Cortex of kidney (tissue), 1 donor: Measurements from ENCODE around the gene ETF1.
"Not testable (repeated sequence)": the region's sequence is repeated elsewhere in the genome, so short reads cannot be mapped to it uniquely, and the experiment has no call there.

Experiments
- DNase-seq: peaks from one replicate; lab custom pipeline; 2025; lab: John Stamatoyannopoulos, UW

ETF1 gene

GRCh38 chr5:138490648-138491283 lies 52.3 kb downstream of the ETF1 start:
- DNase-seq, result no peak

DNA sequence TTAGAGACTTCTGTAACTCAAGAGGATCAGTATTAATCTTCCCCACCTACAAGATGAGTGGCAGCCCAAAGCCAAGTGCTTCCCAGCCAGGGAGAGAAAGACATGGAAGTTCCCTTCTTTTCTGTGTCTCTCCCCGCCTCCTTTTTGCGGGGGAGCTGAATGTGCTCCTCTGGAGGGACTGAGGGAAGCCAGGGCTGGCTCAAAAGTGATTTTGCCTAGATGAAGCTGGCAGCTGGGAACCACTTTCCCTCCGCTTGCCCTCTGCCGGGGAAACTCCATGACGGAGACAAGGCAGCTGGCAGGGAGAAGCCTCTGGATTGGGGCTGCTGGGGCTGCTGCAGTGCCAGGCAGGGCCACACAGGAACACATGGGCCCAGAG lies 53.4 kb downstream of the ETF1 start:
- no peak for DNase-seq

DNA sequence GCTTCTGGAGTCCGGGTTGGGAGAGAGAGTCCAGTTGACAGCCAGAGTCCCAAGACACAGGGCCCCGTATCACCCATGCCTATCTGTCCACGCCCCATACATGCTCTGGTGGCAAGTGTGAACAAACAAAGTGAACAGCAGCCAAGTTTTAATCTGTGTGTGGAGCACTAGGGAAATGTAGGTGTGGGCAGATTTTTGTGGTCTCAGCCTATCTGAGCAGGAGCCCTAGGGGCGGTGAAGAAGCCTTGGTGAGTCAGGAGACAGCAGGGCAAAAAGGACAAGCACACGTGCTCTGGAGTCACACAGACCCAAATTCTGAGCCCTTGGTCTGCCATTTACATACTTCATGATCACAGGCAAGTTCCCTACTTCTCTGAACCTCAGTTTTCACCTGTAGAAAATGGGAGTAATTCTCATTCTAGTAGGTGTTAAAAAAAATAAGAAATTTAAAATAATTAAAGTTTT lies 54.5 kb downstream of the ETF1 start:
- no peak for DNase-seq

DNA sequence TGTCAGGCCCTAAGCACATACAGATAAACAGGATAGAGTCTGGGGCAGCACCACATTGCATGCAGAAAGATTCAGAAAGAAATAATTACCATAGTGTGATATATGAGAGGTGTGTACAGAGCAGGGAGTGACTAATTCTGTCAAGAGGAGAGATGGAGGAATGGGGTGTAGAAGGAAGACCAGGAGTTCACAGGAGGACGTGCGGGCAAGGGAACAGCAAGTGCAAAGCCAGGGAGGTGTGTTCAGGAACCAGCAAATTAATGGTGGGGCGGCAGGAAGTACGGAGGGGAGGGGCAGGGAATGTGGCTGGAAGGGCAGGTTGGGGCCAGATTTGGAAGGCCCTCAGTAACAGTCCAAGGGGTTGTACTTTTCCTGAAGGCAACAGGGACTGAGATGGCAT lies 60.4 kb downstream of the ETF1 start:
- DNase-seq, result no peak

- DNase-seq, result no peak
Observed at GRCh38 chr5:138476918-138477317, 66.1 kb downstream of the ETF1 start.

DNA sequence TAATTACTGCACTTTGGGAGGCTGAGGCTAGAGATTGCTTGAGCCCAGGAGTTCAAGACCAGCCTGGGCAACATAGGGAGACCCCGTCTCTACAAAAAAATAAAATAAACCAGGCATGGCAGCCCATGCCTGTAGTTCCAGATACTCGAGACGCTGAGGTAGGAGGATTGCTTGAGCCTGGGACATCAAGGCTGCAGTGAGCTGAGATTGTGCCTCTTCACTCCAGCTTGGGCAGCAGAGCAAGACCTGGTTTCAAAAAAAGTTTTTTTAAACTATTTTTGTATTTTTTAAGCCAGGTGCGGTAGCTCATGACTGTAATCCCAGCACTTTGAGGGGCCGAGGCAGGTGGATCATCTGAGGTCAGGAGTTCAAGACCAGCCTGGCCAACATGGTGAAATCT lies 69.9 kb downstream of the ETF1 start:
- not testable (repeated sequence) for DNase-seq

GRCh38 chr5:138472353-138472752 lies 70.7 kb downstream of the ETF1 start:
- DNase-seq, result no peak

- DNase-seq, result no peak
Observed at GRCh38 chr5:138471052-138471361, 72.0 kb downstream of the ETF1 start.

GRCh38 chr5:138470322-138471051 lies 72.5 kb downstream of the ETF1 start:
- DNase-seq, result no peak

GRCh38 chr5:138469540-138470321 lies 73.3 kb downstream of the ETF1 start:
- DNase-seq, result no peak

DNA sequence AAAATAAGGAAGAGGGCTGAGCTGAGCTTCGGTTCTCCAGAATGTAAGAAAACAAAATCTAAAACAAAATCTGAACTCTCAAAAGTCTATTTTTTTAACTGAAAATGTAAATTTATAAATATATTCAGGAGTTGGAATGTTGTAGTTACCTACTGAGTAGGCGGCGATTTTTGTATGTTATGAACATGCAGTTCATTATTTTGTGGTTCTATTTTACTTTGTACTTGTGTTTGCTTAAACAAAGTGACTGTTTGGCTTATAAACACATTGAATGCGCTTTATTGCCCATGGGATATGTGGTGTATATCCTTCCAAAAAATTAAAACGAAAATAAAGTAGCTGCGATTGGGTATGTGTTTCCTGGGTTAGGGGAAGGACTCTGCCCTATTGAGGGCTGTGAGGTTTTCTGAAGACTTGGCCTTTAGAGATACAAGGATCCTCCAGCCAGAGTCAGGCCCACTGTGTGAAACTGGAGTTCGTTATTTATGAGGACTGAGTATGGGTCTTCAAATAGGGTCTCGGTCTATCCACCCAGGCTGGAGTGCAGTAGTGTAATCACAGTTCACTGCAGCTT lies 74.0 kb downstream of the ETF1 start:
- DNase-seq, result no peak

- DNase-seq, result no peak
Observed at GRCh38 chr5:138468133-138468965, 74.7 kb downstream of the ETF1 start.

DNA sequence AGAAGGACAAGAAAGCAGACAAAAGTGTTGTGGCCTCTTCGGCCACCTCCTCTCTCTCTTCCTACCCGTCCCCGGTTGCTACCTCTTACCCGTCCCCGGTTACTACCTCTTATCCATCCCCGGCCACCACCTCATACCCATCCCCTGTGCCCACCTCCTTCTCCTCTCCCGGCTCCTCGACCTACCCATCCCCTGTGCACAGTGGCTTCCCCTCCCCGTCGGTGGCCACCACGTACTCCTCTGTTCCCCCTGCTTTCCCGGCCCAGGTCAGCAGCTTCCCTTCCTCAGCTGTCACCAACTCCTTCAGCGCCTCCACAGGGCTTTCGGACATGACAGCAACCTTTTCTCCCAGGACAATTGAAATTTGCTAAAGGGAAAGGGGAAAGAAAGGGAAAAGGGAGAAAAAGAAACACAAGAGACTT lies 75.3 kb downstream of the ETF1 start:
- DNase-seq, result no peak

DNA sequence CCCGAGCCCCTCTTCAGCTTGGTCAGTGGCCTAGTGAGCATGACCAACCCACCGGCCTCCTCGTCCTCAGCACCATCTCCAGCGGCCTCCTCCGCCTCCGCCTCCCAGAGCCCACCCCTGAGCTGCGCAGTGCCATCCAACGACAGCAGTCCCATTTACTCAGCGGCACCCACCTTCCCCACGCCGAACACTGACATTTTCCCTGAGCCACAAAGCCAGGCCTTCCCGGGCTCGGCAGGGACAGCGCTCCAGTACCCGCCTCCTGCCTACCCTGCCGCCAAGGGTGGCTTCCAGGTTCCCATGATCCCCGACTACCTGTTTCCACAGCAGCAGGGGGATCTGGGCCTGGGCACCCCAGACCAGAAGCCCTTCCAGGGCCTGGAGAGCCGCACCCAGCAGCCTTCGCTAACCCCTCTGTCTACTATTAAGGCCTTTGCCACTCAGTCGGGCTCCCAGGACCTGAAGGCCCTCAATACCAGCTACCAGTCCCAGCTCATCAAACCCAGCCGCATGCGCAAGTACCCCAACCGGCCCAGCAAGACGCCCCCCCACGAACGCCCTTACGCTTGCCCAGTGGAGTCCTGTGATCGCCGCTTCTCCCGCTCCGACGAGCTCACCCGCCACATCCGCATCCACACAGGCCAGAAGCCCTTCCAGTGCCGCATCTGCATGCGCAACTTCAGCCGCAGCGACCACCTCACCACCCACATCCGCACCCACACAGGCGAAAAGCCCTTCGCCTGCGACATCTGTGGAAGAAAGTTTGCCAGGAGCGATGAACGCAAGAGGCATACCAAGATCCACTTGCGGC lies 75.9 kb downstream of the ETF1 start:
- no peak for DNase-seq

DNA sequence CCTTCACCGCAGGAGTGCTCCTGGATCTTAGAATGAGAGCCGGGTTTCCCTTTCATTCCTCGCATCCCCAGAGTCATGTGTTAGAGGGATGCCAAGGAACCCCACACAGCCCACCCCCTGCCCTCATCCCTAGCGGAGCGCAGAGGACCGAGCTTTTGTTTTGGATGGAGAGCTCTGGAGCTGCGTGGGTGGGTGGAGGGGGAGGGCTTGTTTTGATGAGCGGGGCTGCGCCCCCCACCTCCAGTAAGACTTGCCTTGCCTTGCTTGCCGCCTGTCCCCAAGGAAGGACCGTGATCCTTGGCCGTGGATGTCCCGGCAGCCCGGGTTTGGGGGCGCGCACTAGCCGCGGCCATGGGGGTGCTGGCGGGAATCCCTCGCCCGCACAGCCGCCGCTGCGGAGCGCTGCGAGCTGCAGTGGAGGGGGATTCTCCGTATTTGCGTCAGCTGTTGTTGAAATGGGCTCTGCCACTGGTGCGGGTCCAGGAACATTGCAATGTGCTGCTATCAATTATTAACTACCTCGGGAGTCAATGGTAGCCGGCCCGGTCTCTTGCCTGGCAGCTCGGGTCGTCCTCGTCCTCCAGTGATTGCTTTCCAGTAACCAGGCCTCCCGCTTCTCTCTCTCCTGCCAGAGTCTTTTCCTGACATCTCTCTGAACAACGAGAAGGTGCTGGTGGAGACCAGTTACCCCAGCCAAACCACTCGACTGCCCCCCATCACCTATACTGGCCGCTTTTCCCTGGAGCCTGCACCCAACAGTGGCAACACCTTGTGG lies 76.7 kb downstream of the ETF1 start:
- no peak for DNase-seq

DNA sequence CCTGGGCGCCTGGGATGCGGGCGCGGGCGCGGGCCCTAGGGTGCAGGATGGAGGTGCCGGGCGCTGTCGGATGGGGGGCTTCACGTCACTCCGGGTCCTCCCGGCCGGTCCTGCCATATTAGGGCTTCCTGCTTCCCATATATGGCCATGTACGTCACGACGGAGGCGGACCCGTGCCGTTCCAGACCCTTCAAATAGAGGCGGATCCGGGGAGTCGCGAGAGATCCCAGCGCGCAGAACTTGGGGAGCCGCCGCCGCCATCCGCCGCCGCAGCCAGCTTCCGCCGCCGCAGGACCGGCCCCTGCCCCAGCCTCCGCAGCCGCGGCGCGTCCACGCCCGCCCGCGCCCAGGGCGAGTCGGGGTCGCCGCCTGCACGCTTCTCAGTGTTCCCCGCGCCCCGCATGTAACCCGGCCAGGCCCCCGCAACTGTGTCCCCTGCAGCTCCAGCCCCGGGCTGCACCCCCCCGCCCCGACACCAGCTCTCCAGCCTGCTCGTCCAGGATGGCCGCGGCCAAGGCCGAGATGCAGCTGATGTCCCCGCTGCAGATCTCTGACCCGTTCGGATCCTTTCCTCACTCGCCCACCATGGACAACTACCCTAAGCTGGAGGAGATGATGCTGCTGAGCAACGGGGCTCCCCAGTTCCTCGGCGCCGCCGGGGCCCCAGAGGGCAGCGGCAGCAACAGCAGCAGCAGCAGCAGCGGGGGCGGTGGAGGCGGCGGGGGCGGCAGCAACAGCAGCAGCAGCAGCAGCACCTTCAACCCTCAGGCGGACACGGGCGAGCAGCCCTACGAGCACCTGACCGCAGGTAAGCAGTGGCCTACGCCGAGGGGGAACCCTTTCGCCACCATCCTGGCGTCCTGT lies 77.5 kb downstream of the ETF1 start, which contains the start of gene EGR1:
Gene EGR1 (plus strand): TSS at position 219 of the 864 bp plus-strand sequence. CDS start 283 bp downstream, at position 502.
- no peak for DNase-seq

- peak; percentile 85 for DNase-seq
Observed at GRCh38 chr5:138464388-138465260, 78.4 kb downstream of the ETF1 start.

DNA sequence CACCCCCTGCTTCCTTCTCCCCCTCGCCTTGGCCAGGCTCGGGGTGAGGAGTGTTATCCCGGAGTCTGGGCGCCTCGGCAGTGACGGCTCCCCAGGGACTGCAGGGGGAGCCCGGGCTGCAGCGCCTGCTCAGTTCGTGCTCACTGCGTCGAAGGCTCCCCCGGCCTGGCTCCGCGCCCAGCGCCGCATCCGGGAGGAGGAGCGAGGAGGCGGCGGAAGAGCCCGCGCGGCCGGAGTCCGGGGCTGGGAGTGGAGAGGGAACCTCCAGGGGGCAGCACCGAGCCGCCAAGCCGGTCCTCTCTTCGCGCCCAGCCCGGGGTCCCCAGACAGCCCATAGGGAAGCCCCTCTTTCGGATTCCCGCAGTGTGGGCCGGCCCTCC lies 79.0 kb downstream of the ETF1 start:
- DNase-seq, result peak; percentile 73
